ENCODE results near the gene STUB1. TPM values are rescaled to one million over a fixed set of nuclear protein-coding genes. Genes with fewer than 3 reads are reported as not detected.

The STUB1 gene
- total RNA-seq, 1 experiment from 2014 or later: 102 TPM

DNA sequence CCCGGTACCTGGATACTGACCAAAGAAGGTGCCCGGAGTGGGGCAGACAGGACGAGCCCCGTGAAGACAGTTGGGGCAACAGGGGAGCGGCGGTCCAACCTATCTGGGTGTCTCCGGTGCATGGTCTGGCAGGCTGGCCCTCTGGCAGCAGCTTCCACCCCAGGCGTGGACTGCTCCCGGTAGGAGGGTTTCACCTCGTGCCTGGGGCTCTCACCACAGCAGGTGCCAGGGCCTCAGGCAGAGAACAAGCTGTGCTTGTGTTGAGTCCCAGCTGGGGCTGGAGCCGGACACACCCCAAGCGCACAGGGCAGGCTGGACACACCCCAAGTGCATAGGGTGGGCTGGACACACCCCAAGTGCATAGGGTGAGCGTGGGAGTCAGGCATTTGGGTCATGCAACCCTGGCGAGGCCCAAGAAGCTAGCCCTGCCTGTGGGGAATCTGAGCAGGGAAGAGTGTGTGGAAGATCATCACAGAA is 26.9 kb downstream of the STUB1 start:
- peak overlapping the region in 1 of 2 experiments; percentile 79; a peak in 3 of 5 replicates for H3K4me3 Mint-ChIP-seq
- Histone ChIP-seq H3K56ac (ENCODE audit: insufficient read length, low read depth, low read length) (no peak overlapping the region), H4K91ac (ENCODE audit: insufficient read length, low read depth, low read length) (no peak overlapping the region), H3T11ph (ENCODE audit: low read length) (no peak overlapping the region), H3K79me2 (ENCODE audit: insufficient read depth, low read length) (no peaks in the 10 kb centered on the region), H2BK20ac (ENCODE audit: low read depth, low read length, poor library complexity, severe bottlenecking) (no peak overlapping the region), H4K5ac (ENCODE audit: insufficient read length, low read depth, low read length) (no peak overlapping the region), H3K4ac (ENCODE audit: low read depth, low read length) (no peak overlapping the region), H3K9me3 (ENCODE audit: control insufficient read depth, low read depth, low read length) (no peaks in the 10 kb centered on the region), H2BK5ac (ENCODE audit: insufficient read length, low read length) (no peak overlapping the region), H3K9ac (ENCODE audit: extremely low read depth, insufficient read length, low read length) (no peak overlapping the region), H4K8ac (replicated peaks; ENCODE audit: insufficient read length, low read depth, low read length) (no peak overlapping the region), H2AK5ac (ENCODE audit: insufficient read length, low read length) (no peak overlapping the region), H3K79me1 (ENCODE audit: insufficient read depth, low read depth, low read length, poor library complexity, severe bottlenecking) (no peaks in the 10 kb centered on the region), H3K23ac (ENCODE audit: insufficient read length, low read depth, low read length) (no peak overlapping the region), H3K4me1 (ENCODE audit: insufficient read depth, low read length) (no peaks in the 10 kb centered on the region), H3K4me2 (ENCODE audit: insufficient read depth, insufficient read length, low read length) (peak overlapping the region; percentile 49), H2AFZ (ENCODE audit: low read length) (no peak overlapping the region), H3K18ac (ENCODE audit: insufficient read length, low read depth, low read length) (no peak overlapping the region), H3K14ac (ENCODE audit: insufficient read depth, low read length) (no peak overlapping the region), H2BK120ac (ENCODE audit: low read depth, low read length, poor library complexity, severe bottlenecking) (no peak overlapping the region), H3K23me2 (ENCODE audit: insufficient read length, low read depth, low read length, poor library complexity, severe bottlenecking) (peaks cover 4% of the 10 kb centered on the region), H3K27me3 (ENCODE audit: insufficient read depth, low read length) (peaks cover 39% of the 10 kb centered on the region; the same call in 1 of the 2 replicates), H3K27ac (ENCODE audit: insufficient read length, low read depth, low read length) (no peak overlapping the region), H4K20me1 (ENCODE audit: control insufficient read depth, insufficient read depth, insufficient read length) (no peaks in the 10 kb centered on the region), H2BK12ac (ENCODE audit: insufficient read length, low read depth, low read length) (no peak overlapping the region), H2BK15ac (ENCODE audit: low read depth, low read length) (no peak overlapping the region)
- DNase-seq: no peak
- H3K4me1 Mint-ChIP-seq: peaks cover 0 to 7% of the 10 kb centered on the region in 2 experiments; a peak in 1 of 4 replicates
- peaks cover 0 to 2% of the 10 kb centered on the region in 2 experiments; a peak in 2 of 5 replicates for H3K9me3 Mint-ChIP-seq
- WGBS (ENCODE audit: extremely low coverage, insufficient read length, low lambda C conversion rate): no CpG with 5 or more reads among the region's 14 CpGs
- H3K27ac Mint-ChIP-seq: no peak overlapping the region
- peaks cover 0 to 3% (median 0%) of the 10 kb centered on the region in 3 experiments; a peak in 2 of 7 replicates for H3K36me3 Mint-ChIP-seq (ENCODE audit: insufficient read depth in 1 of 3, low read depth in 3 of 3)
- peaks cover 83% of the 10 kb centered on the region for H3K27me3 Mint-ChIP-seq (ENCODE audit: low read depth)
- TF ChIP-seq, protein P1, sequence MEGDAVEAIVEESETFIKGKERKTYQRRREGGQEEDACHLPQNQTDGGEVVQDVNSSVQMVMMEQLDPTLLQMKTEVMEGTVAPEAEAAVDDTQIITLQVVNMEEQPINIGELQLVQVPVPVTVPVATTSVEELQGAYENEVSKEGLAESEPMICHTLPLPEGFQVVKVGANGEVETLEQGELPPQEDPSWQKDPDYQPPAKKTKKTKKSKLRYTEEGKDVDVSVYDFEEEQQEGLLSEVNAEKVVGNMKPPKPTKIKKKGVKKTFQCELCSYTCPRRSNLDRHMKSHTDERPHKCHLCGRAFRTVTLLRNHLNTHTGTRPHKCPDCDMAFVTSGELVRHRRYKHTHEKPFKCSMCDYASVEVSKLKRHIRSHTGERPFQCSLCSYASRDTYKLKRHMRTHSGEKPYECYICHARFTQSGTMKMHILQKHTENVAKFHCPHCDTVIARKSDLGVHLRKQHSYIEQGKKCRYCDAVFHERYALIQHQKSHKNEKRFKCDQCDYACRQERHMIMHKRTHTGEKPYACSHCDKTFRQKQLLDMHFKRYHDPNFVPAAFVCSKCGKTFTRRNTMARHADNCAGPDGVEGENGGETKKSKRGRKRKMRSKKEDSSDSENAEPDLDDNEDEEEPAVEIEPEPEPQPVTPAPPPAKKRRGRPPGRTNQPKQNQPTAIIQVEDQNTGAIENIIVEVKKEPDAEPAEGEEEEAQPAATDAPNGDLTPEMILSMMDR (conservative IDR thresholded peaks at IDR 0.05): no peak

Data from H9 (cell line).